Fibroblast of lung (primary cell): Measurements from ENCODE around the gene RERE. TPM values are rescaled to one million over a fixed set of nuclear protein-coding genes. Genes with fewer than 3 reads are reported as not detected.
A peak's percentile ranks its signal among the peaks of the same experiment; 100 is the strongest.

Experiments
- DNase-seq, 2 donors: peaks; one replicate each; pipeline versions ENCODE4 v3.0.0 to v3.0.0-alpha.2; 2010; ENCODE audit warnings: low read depth in 2 of 2
- H2AFZ ChIP-seq: 2 replicates; pipeline ENCODE4 v1.5.1; 2012; ENCODE audit warnings: low read length, control low read depth, inconsistent platforms
- H3K27ac ChIP-seq: 2 replicates; pipeline ENCODE4 v1.5.1; 2011; ENCODE audit warnings: low read length, control low read depth; ENCODE audit not compliant: insufficient read depth
- H3K27me3 ChIP-seq: 2 replicates; pipeline ENCODE4 v1.5.1; 2011; ENCODE audit warnings: mild to moderate bottlenecking, low read length; ENCODE audit not compliant: control insufficient read depth, insufficient read depth
- H3K36me3 ChIP-seq: 2 replicates; pipeline ENCODE4 v1.5.1; 2011; ENCODE audit warnings: low read length; ENCODE audit not compliant: control insufficient read depth, insufficient read depth
- H3K4me1 ChIP-seq: 2 replicates; pipeline ENCODE4 v1.5.1; 2011; ENCODE audit warnings: low read length; ENCODE audit not compliant: control insufficient read depth, insufficient read depth; ENCODE audit errors: extremely low read depth
- H3K4me2 ChIP-seq: 2 replicates; pipeline ENCODE4 v1.5.1; 2011; ENCODE audit warnings: low read length, control low read depth; ENCODE audit not compliant: insufficient read depth; ENCODE audit errors: extremely low read depth
- H3K4me3 ChIP-seq, 4 experiments: fragments of 200-600 bp in 1 of 4; sonication (generic) in 1 of 4; replicated peaks in 1 of 4; 2 replicates each; pipeline ENCODE4 v1.5.1; 2011 to 2016; ENCODE audit warnings: low read length in 4 of 4, low read depth in 3 of 4, mild to moderate bottlenecking in 3 of 4, control low read depth in 2 of 4, inconsistent platforms in 1 of 4, mixed read lengths in 1 of 4; ENCODE audit not compliant: insufficient read depth in 1 of 4; ENCODE audit errors: control extremely low read depth in 1 of 4
- H3K79me2 ChIP-seq: 2 replicates; pipeline ENCODE4 v1.5.1; 2012; ENCODE audit warnings: mild to moderate bottlenecking, low read length, inconsistent platforms; ENCODE audit not compliant: control insufficient read depth, insufficient read depth
- H3K9ac ChIP-seq: 2 replicates; pipeline ENCODE4 v1.5.1; 2011; ENCODE audit warnings: mild to moderate bottlenecking, low read length, control low read depth; ENCODE audit not compliant: insufficient read depth
- H3K9me3 ChIP-seq: 2 replicates; pipeline ENCODE4 v1.5.1; 2012; ENCODE audit warnings: low read depth, low read length; ENCODE audit not compliant: control insufficient read depth, insufficient read depth
- H4K20me1 ChIP-seq: 2 replicates; pipeline ENCODE4 v1.5.1; 2011; ENCODE audit warnings: low read length; ENCODE audit not compliant: control insufficient read depth, insufficient read depth; ENCODE audit errors: extremely low read depth
- CTCF ChIP-seq, 2 donors: IDR thresholded peaks in 1 of 2; conservative IDR thresholded peaks in 1 of 2; 1 replicate in 1 of 2; 2 replicates in 1 of 2; pipeline ENCODE4 v1.5.1; 2011 to 2012; ENCODE audit warnings: low read length in 2 of 2, control low read depth in 1 of 2, inconsistent platforms in 1 of 2, low read depth in 1 of 2, mild to moderate bottlenecking in 1 of 2
- EZH2 ChIP-seq: IDR thresholded peaks from 2 replicates; pipeline ENCODE4 v1.5.1; 2012; ENCODE audit warnings: low read length, control low read depth, mild to moderate bottlenecking; ENCODE audit errors: missing control alignments
- polyA plus RNA-seq, 2 donors: library from polyadenylated mRNA; depleted of rRNA in 1 of 2; stranded (reverse) in 1 of 2; unstranded in 1 of 2; fragments of >200 nt; gene quantifications; 2 replicates each; pipeline ENCODE4 v1.2.1, GENCODE V29; 2011 to 2012; ENCODE audit warnings: missing spikeins in 1 of 2
- total RNA-seq: library from RNA; depleted of rRNA; stranded (reverse); fragments of >200 nt; gene quantifications from 2 replicates; pipeline ENCODE4 v1.2.1, GENCODE V29; 2014

RERE gene
- total and polyA plus RNA-seq, 2 donors (not counting 1 experiment from before 2014, with no cell fraction given): 3.7 to 51.0 TPM

- H3K9me3 ChIP-seq: no peaks in the 10 kb centered on the region
- H3K4me3 ChIP-seq: no peak overlapping the region
- no peak overlapping the region for H3K9ac ChIP-seq
- H3K27me3 ChIP-seq: no peaks in the 10 kb centered on the region
- no peaks in the 10 kb centered on the region for H3K36me3 ChIP-seq
- H4K20me1 ChIP-seq: no peaks in the 10 kb centered on the region
- no peak for TF ChIP-seq EZH2
- no peak for TF ChIP-seq CTCF (conservative IDR thresholded peaks at IDR 0.05 in 1 of 2, IDR thresholded peaks at IDR 0.05 in 1 of 2; ENCODE audit: low read depth in 1 of 2, low read length in 2 of 2)
- H3K27ac ChIP-seq: no peak overlapping the region
- peak overlapping the region; percentile 19 for H3K4me2 ChIP-seq
- H2AFZ ChIP-seq: no peak overlapping the region
- peaks cover 3% of the 10 kb centered on the region for H3K4me1 ChIP-seq
- DNase-seq: peak; percentile 29 to 90
- H3K79me2 ChIP-seq: no peaks in the 10 kb centered on the region
Measured at GRCh38 chr1:8303141-8303540, 514.3 kb downstream of the RERE start.

Other genes with a start within 250 kb of the RERE start
- 963 and 971 TPM in 2 replicates for gene ENO1, start 61.0 kb upstream of the RERE start, total RNA-seq
- gene ENO1, start 61.0 kb upstream of the RERE start, polyA plus RNA-seq: 1,177 and 1,629 TPM in 2 replicates
- not detected in 2 replicates for gene CA6, start 128.2 kb upstream of the RERE start, total RNA-seq
- not detected in 2 replicates for gene CA6, start 128.2 kb upstream of the RERE start, polyA plus RNA-seq
- not detected in 2 replicates for gene SLC2A7, start 208.8 kb upstream of the RERE start, total RNA-seq
- not detected in 2 replicates for gene SLC2A7, start 208.8 kb upstream of the RERE start, polyA plus RNA-seq